ENCODE data around the gene CMTR1. TPM values are rescaled to one million over a fixed set of nuclear protein-coding genes. Genes with fewer than 3 reads are reported as not detected.

CMTR1 gene
- total RNA-seq, 2 donors from 2014 or later: 15.8 to 23.4 TPM

DNA sequence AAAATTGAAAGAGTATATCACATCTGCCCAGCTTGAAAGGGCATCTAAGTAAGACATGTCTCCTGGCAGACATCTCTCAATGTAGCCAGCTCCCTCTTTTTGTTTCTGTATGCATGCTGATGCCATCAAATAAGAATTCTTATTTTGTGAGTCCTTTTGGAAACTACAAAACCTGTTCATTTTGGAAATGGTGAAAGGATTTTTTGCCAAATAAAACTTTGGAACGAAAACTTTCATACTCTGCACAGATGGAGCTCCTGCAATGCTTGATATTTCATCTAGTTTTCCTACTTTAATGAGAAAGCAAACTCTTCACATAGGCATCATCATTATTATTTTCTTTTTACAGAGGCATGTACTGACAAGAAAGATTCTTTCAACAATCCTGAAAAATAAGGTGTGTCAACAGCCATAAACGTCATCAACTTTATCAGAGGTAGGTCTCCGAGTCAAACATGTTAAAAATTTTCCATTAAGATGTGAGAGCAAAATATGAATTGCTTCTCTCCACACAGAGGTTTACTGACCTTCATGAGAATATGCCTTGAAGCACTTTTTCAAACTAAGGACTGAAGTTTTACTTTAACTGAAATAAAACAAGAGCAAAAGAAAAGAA is 26.2 kb upstream of the CMTR1 start:
- Histone ChIP-seq H3K36me3 (replicated peaks in 1 of 2; ENCODE audit: insufficient read depth in 1 of 2, low read depth in 2 of 2) (no peaks in the 10 kb centered on the region), H3K4me3 (no peak overlapping the region), H3K4me1 (peaks cover 1% of the 10 kb centered on the region), H3K27ac (no peak overlapping the region), H3K9me3 (no peaks in the 10 kb centered on the region), H3K27me3 (no peaks in the 10 kb centered on the region)
- no peak for TF ChIP-seq POLR2A (IDR thresholded peaks at IDR 0.05)
- TF ChIP-seq, protein P1, sequence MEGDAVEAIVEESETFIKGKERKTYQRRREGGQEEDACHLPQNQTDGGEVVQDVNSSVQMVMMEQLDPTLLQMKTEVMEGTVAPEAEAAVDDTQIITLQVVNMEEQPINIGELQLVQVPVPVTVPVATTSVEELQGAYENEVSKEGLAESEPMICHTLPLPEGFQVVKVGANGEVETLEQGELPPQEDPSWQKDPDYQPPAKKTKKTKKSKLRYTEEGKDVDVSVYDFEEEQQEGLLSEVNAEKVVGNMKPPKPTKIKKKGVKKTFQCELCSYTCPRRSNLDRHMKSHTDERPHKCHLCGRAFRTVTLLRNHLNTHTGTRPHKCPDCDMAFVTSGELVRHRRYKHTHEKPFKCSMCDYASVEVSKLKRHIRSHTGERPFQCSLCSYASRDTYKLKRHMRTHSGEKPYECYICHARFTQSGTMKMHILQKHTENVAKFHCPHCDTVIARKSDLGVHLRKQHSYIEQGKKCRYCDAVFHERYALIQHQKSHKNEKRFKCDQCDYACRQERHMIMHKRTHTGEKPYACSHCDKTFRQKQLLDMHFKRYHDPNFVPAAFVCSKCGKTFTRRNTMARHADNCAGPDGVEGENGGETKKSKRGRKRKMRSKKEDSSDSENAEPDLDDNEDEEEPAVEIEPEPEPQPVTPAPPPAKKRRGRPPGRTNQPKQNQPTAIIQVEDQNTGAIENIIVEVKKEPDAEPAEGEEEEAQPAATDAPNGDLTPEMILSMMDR (IDR thresholded peaks at IDR 0.05): no peak
- no peak for DNase-seq
- intact Hi-C loops (cut with DNase I): no loop called here
- WGBS, 2 donors: 27 to 36% methylated on average over 3 of the region's 3 CpGs
- no peak for ATAC-seq

DNA sequence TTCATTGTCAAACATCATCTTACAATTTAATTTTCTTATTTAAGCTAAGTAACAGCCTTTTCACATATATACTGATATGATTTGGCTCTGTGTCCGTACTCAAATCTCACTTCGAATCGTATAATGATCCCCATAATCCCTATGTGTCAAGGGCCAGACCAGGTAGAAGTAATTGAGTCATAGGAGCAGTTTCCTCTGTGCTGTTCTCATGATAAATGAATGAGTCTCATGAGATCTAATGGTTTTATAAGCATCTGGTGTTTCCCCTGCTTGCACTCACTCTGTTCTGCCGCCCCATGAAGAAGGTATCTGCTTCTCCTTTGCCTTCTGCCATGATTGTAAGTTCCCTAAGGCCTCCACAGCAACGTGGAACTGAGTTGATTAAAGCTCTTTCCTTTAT is 25.1 kb upstream of the CMTR1 start:
- no peaks in the 10 kb centered on the region for H3K27me3 ChIP-seq
- DNase-seq: no peak
- intact Hi-C loops (cut with DNase I): no loop called here

DNA sequence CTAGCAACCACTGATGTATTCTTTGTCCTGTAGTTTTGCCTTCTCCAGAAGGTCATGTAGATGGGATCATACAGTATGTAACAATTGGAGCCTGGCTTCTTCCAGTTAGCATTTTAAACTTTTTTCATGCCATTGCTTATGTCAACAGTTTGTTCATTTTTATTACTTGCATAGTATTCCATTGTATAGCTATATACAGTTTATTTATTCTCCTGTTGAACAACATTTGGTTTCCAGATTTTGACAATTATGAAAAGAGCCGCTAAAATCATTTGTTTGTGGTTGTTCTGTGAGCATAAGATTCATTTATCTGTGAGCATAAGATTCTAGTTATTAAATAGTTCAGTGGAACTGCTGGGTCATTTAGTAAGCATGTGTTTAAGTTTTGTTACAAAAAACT is 23.5 kb upstream of the CMTR1 start:
- DNase-seq (no peak), ATAC-seq (no peak)
- Histone ChIP-seq H3K9me3 (no peaks in the 10 kb centered on the region), H3K4me1 (no peaks in the 10 kb centered on the region), H3K36me3 (replicated peaks in 1 of 2; ENCODE audit: insufficient read depth in 1 of 2, low read depth in 2 of 2) (no peaks in the 10 kb centered on the region), H3K27me3 (no peaks in the 10 kb centered on the region), H3K4me3 (no peak overlapping the region), H3K27ac (no peak overlapping the region)
- intact Hi-C loops (cut with DNase I): no loop called here
- TF ChIP-seq, protein P1 (IDR thresholded peaks at IDR 0.05): no peak
- TF ChIP-seq POLR2A (IDR thresholded peaks at IDR 0.05): no peak
- 84 to 93% methylated on average over 1 of the region's 1 CpG for WGBS, 2 donors

More for the DNA sequence above, 25.1 kb upstream of the CMTR1 start:
- Histone ChIP-seq H3K36me3 (replicated peaks in 1 of 2; ENCODE audit: insufficient read depth in 1 of 2, low read depth in 2 of 2) (no peaks in the 10 kb centered on the region), H3K4me1 (no peaks in the 10 kb centered on the region), H3K4me3 (no peak overlapping the region), H3K27ac (no peak overlapping the region), H3K9me3 (no peaks in the 10 kb centered on the region)
- ATAC-seq: no peak
- no peak for TF ChIP-seq POLR2A (IDR thresholded peaks at IDR 0.05)
- TF ChIP-seq, protein P1 (IDR thresholded peaks at IDR 0.05): no peak
- 70 to 75% methylated on average over 5 of the region's 5 CpGs for WGBS, 2 donors

DNA sequence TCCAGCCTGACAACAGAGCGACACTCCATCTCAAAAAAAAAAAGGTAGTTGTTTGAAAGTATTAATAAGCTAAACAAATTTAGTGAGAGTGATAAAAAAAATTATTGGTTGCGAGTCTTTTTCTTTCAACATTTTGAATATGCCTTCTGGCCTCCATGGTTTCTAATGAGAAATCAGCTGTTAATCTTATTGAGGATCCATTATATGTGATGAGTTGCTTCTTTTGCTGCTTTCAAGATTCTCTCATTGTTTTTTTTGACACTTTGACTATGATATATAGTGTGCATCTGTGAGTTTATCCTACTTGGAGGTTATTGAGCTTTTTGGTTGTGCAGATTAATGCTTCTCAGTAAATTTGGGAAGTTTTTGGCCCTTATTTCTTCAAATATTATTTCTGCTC is 15.6 kb upstream of the CMTR1 start:
- intact Hi-C loops (cut with DNase I): no loop called here
- TF ChIP-seq POLR2A (IDR thresholded peaks at IDR 0.05): no peak
- TF ChIP-seq, protein P1 (IDR thresholded peaks at IDR 0.05): no peak
- H3K27ac ChIP-seq: no peak overlapping the region
- no peaks in the 10 kb centered on the region for H3K27me3 ChIP-seq
- H3K9me3 ChIP-seq: no peaks in the 10 kb centered on the region
- no peaks in the 10 kb centered on the region for H3K4me1 ChIP-seq
- H3K4me3 ChIP-seq: no peak overlapping the region
- no peak for DNase-seq
- no peaks in the 10 kb centered on the region for H3K36me3 ChIP-seq (replicated peaks in 1 of 2; ENCODE audit: insufficient read depth in 1 of 2, low read depth in 2 of 2)
- no peak for ATAC-seq
- WGBS, 2 donors: 50 to 68% methylated on average over 2 of the region's 2 CpGs

DNA sequence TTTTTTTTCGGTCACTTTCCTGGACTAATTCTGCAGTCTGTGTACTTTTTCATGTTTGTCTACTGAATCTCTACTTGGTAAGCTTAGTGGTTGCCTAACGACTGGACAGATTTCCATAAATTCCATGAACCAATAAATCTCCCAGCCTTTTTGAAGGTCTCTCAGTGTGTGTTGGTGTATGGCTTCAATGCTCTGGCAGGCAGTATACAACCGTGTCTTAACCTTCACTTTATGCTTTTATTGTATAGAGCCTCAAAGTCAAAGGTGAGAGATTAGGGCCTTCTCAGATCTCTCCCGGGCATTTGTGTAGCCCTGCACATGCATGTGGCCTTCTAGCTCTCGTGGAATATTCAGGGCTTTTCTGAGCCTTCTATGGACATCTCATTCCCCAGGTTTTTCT is 14.3 kb upstream of the CMTR1 start:
- Histone ChIP-seq H3K4me3 (no peak overlapping the region), H3K36me3 (replicated peaks in 1 of 2; ENCODE audit: insufficient read depth in 1 of 2, low read depth in 2 of 2) (no peaks in the 10 kb centered on the region), H3K9me3 (no peaks in the 10 kb centered on the region), H3K27me3 (no peaks in the 10 kb centered on the region), H3K4me1 (no peaks in the 10 kb centered on the region), H3K27ac (no peak overlapping the region)
- intact Hi-C loops (cut with DNase I): no loop called here
- ATAC-seq: no peak
- WGBS, 2 donors: 54 to 71% methylated on average over 5 of the region's 5 CpGs
- TF ChIP-seq POLR2A (IDR thresholded peaks at IDR 0.05): no peak
- TF ChIP-seq, protein P1 (IDR thresholded peaks at IDR 0.05): no peak
- no peak for DNase-seq

All from body of pancreas (tissue), 4 donors.